ENCODE results near the gene CABLES2.

CABLES2 gene

GRCh38 chr20:62405108-62405980 lies 1.7 kb downstream of the CABLES2 start:
- no peak for DNase-seq (ENCODE audit: low read depth)

DNA sequence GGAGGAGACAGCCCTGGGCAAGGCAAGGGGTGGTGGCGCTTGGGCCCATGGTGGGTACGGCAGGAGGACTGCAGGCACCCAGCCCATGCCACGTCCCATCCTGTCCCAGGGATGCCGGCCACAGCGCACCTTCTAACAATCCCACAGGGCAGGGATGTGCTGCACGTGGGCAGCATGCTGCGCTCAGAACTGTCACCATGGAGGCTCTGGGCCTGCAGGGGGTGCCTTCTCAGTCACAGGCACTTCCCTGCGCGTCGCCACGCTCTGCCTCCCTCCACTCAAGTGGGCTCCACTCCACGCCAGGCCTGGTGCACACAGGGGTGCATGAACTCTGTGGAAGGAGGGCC lies 2.4 kb downstream of the CABLES2 start:
- DNase-seq (ENCODE audit: low read depth) = no peak

- DNase-seq (ENCODE audit: low read depth) = no peak
Measured at GRCh38 chr20:62404112-62404665, 2.9 kb downstream of the CABLES2 start.

- no peak for DNase-seq (ENCODE audit: low read depth)
Measured at GRCh38 chr20:62403331-62403730, 3.8 kb downstream of the CABLES2 start.

DNA sequence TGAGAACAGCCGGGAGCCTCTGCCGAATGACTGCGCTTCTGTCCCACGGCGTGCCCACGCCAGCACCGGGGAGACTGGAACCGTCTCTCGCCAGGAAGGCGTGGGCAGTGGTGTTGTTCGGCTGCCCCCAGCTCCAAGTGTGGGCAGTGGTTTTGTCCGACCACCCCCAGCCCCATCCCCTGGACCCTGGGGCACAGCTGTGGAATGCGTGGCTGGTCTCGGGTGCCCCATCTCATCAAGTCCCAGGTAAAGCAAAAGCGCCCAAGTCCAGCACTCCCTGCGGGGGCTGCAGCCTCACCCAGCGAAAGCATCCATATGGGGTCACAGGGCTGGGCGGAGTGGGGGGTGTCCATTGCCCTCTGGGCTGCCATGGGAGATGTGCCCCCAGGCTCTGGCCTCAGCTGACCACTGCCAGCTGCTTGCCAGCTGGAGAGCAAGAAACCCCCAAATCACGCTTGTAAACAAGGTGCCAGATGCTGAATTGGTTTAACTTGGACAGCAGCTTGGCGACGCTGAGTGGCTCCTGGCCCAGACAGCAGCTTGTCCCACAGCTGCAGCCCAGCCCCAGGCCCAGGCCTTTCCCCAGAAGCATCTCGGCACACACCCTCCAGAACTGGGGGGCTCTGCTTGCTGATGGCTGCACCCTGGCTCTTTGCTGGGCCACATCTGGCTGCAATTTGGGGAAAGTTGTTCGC lies 4.5 kb downstream of the CABLES2 start:
- no peak for DNase-seq (ENCODE audit: low read depth)

DNA sequence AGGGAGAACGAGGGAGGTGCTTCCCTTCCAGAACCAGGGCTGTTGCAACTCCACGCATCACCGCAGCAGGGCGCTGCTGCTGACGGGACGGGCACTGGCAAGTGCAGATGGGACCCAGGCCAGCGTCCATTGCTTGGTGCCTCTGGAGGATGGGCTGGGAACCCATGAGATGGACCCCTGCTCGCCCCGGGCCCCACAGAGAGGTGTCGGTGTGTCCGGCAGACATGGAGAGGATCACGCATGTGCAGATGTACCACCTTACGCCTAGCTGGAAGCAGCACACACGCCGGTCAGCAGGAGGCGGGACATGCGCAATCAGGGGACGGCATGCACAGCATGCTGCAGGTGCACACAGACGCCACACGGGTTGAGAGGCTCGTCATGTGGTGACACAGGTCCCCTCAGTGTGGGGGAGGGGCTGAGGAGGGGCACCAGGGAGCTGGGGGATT lies 5.7 kb downstream of the CABLES2 start:
- DNase-seq (ENCODE audit: low read depth) = no peak

DNA sequence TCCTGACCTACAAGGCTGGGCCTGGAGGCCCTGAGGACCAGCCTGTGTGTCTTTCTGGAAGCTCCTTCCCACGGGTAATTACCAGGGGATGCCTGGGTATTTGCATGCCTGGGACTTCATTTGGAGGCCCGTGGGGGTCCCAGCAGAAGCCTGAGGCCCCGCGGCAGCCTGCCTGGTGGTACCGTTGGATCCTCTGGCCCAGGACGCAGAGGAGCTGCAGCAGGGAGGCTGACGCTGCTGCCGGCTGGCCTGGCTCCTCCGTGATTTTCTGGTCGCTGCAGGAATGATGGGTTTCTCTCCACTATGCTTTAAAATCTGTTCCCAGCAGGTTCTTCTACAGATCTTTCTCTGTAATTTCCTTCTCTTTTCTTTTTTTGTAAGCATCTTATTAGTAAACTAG lies 6.5 kb downstream of the CABLES2 start:
- DNase-seq (ENCODE audit: low read depth) = no peak

- DNase-seq (ENCODE audit: low read depth) = no peak
Measured at GRCh38 chr20:62400021-62400420, 7.1 kb downstream of the CABLES2 start.

DNA sequence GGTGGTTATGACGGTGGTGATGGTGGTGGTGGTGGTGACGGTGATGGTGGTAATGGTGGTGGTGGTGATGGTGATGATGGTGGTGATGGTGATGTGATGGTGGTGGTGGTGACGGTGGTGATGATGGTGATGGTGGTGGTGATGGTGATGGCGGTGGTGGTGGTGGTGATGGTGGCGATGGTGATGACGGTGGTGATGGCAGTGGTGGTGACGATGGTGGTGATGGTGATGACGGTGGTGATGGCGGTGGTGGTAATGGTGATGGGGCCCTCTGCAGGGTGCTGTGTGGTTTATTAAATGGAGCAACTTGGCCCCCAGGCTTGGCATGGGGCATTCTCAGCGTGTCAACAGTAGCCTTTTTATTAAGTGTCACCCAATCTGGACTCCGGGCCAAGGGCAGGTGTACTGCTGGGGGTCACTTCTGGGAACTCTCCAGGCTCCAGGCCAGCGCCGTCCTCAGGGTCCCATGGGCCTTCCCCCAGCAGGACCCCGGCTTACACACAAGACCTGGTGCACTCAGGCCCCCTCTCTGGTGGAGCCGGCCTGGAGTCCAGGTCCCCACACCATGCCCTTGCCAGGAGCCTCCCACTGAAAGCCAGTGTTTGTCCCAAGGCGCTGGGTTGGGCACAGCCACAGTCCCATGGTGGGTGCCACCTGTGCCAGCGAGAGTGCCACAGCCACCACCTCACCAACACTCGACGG lies 8.8 kb downstream of the CABLES2 start:
- no peak for DNase-seq (ENCODE audit: low read depth)

GRCh38 chr20:62396367-62397239 lies 10.5 kb downstream of the CABLES2 start:
- DNase-seq (ENCODE audit: low read depth) = no peak

DNA sequence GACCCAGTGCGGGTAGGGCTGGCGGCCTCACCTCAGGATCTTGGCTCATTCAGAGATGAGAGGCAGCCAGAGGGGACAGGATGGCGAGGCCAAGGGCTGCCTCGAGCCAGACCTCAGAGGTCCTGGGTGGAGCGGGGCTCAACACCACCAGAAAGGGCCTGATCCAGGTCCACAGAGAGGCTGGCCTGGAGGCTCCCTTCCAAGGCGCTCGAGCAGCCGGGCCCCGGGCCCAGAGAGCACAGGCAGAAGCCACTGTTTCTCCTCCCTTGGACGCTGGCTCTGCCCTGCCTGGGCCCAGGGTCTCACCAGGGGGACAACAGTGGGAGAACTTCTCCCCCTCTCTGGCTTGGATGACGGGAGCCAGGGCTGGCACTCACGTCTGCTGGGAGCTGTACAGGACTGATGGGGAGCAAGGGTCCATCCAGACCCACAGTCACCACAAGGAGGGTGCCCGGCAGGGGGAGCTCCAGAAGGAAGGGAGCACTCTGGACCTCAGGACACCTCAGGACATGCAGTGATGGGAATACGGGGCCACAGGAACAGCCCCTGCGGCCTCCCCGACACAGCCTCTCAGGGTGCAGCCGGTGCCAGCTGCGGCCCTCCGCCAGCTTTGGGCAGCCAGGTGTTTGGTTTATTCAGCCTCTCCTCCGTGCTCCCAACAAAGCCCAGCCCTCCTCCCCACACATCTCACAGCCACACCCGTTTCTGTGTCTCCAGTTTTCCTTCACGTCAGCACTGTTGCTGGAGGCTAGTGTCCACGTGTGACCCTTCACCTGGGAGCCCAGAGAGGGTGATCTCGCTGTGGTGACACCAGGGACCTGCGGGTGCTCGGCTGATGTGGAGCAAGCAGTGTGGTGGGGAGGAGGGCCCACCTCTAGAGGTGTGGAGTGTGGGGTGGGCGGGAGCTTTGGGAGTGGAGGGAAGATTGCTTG lies 11.5 kb downstream of the CABLES2 start:
- DNase-seq (ENCODE audit: low read depth) = no peak

GRCh38 chr20:62394248-62395245 lies 12.5 kb downstream of the CABLES2 start:
- no peak for DNase-seq (ENCODE audit: low read depth)

DNA sequence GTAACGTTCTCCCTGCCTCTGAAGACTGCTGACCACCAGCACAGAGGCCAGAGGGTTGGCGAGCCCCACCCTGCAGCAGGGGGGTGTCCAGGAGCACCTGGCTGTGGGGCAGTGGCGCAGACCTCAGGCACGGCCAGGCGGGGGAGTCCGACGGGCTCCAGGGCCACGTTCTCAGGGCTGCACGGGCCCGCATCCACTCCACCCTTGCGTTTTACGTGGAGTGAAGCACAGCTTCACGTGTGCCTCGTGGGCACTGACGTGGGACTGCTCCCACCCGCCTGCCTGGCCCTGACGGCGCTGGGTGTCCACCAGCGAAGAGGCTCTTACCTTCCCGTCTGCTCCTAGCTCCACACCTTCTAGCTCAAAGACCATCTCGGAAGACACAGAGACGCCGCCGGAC lies 13.3 kb downstream of the CABLES2 start:
- no peak for DNase-seq (ENCODE audit: low read depth)

- DNase-seq (ENCODE audit: low read depth) = no peak
Measured at GRCh38 chr20:62393335-62393665, 13.8 kb downstream of the CABLES2 start.

DNA sequence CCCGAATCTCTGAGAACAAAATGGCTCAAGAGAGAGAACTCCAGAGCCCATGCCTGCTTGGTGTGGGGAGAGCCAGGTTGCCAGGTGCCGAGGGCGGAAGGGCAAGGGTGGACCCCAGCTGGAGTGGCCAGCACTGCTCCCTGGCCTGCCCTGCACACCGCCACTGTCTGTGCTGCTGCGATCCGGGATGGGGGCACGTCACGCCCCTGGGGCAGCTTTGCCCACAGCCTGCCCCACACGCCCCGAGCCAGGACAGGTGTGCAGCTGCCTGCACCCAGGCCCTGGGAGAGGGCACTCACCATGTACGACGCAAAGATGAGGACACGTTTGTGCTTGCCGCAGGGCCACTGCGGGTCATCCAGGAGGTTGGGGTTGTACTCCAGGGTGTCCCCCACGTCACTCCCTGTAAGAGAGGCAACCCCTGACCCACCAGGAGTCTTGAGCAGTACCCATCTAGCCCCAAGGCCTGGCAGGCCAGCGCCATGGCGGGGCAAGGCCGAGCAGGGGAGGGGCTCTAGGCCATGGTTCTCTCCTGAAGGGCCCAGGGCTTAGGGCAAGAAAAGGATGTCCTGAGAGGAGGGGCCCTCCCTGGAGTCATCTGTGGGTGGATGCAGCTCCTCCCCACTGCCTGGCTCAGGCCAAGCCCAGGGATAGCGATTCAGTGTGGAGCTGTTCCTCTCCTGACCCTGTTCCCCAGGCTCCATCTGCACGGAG lies 14.3 kb downstream of the CABLES2 start:
- no peak for DNase-seq (ENCODE audit: low read depth)

GRCh38 chr20:62392077-62392418 lies 15.0 kb downstream of the CABLES2 start:
- DNase-seq (ENCODE audit: low read depth) = no peak

- no peak for DNase-seq (ENCODE audit: low read depth)
Measured at GRCh38 chr20:62391165-62392076, 15.7 kb downstream of the CABLES2 start.
